HepG2 (cell line): ENCODE data around the gene CACHD1. TPM values are rescaled to one million over a fixed set of nuclear protein-coding genes. Genes with fewer than 3 reads are reported as not detected.
"Not testable (repeated sequence)": the region's sequence is repeated elsewhere in the genome, so short reads cannot be mapped to it uniquely, and the experiment has no call there.

Source experiments
- ATAC-seq: fragments of 200-7000 bp; cut with Tn5 transposase; 3 replicates; pipeline ENCODE4 v1.9.1; 2020; ENCODE audit warnings: mild to moderate bottlenecking, moderate library complexity
- BruUV-seq: library from RNA; stranded (reverse); fragments of 400-500 nt; replicated peaks from 2 replicates; lab custom pipeline; 2021; lab: Mats Ljungman, UMichigan
- CTCF ChIA-PET: fragments of 300-600 bp; formaldehyde crosslinking; extraction: SDS; loops from one replicate; lab custom pipeline; 2021; ENCODE audit warnings: low total read pairs, inconsistent platforms, low intra/inter-chr PET ratio; lab: Yijun Ruan, JAX
- POLR2A ChIA-PET: fragments of 350-600 bp; sonication (Branson Sonifier 250); formaldehyde crosslinking; loops from one replicate; lab custom pipeline; 2020; ENCODE audit warnings: antibody characterized with exemption, inconsistent platforms; lab: Yijun Ruan, JAX
- DNase-seq: peaks from one replicate; pipeline ENCODE4 v3.0.0-alpha.2; 2015; ENCODE audit warnings: low spot score
- FAIRE-seq: peaks from 3 replicates; lab custom pipeline; 2011; peaks lifted over from hg19 to GRCh38; lab: Jason Lieb, UNC
- H2AFZ ChIP-seq: one replicate; pipeline ENCODE4 v1.6.1; 2011; ENCODE audit warnings: low read length, inconsistent platforms
- H3K27ac ChIP-seq: fragments of 300-600 bp; 3 replicates; pipeline ENCODE4 v1.8.0; 2011; ENCODE audit warnings: mixed run types, mild to moderate bottlenecking, mixed read lengths, low read length, inconsistent platforms; ENCODE audit not compliant: insufficient read depth; ENCODE audit errors: extremely low read length
- H3K27me3 ChIP-seq, 2 experiments: fragments of 200-600 bp in 1 of 2; 2 replicates in 1 of 2; 3 replicates in 1 of 2; pipeline versions ENCODE4 v1.6.0 to v1.8.0; 2011; ENCODE audit warnings: low read length in 2 of 2, mild to moderate bottlenecking in 2 of 2, moderate library complexity in 2 of 2, inconsistent platforms in 1 of 2; ENCODE audit not compliant: insufficient read depth in 2 of 2, control insufficient read depth in 1 of 2
- H3K36me3 ChIP-seq, 2 experiments: fragments of 200-600 bp in 1 of 2; replicated peaks in 1 of 2; 2 replicates in 1 of 2; 3 replicates in 1 of 2; pipeline versions ENCODE4 v1.5.1 to v1.8.0; 2011; ENCODE audit warnings: low read length in 2 of 2, inconsistent platforms in 1 of 2; ENCODE audit not compliant: insufficient read depth in 2 of 2, control insufficient read depth in 1 of 2
- H3K4me1 ChIP-seq: 2 replicates; pipeline ENCODE4 v1.5.1; 2012; ENCODE audit warnings: low read length, inconsistent platforms; ENCODE audit not compliant: insufficient read depth
- H3K4me2 ChIP-seq: 2 replicates; pipeline ENCODE4 v1.6.0; 2011; ENCODE audit warnings: low read depth, low read length, inconsistent platforms
- H3K4me3 ChIP-seq, 3 experiments: fragments of 200-600 bp in 1 of 3; sonication (generic), shearing (Covaris generic) in 1 of 3; replicated peaks in 1 of 3; 2 replicates each; pipeline ENCODE4 v1.5.1; 2011 to 2016; ENCODE audit warnings: low read length in 3 of 3, inconsistent platforms in 2 of 3, low read depth in 2 of 3, mild to moderate bottlenecking in 2 of 3, control low read depth in 1 of 3, mixed read lengths in 1 of 3; ENCODE audit not compliant: insufficient read depth in 1 of 3
- H3K79me2 ChIP-seq: one replicate; pipeline ENCODE4 v1.6.1; 2011; ENCODE audit warnings: low read length, inconsistent platforms; ENCODE audit not compliant: insufficient read depth
- H3K9ac ChIP-seq: 2 replicates; pipeline ENCODE4 v1.6.0; 2011; ENCODE audit warnings: mild to moderate bottlenecking, low read depth, low read length, inconsistent platforms; ENCODE audit not compliant: insufficient read depth
- H3K9me3 ChIP-seq: 2 replicates; pipeline ENCODE4 v1.5.1; 2012; ENCODE audit warnings: mild to moderate bottlenecking, low read length
- H4K20me1 ChIP-seq: 2 replicates; pipeline ENCODE4 v1.6.0; 2011; ENCODE audit warnings: inconsistent platforms, mild to moderate bottlenecking, low read length, moderate library complexity; ENCODE audit not compliant: insufficient read depth
- ATF7-NPFF ChIP-seq: sonication (generic); formaldehyde crosslinking; IDR thresholded peaks from 2 replicates; pipeline ENCODE4 v1.8.1; 2023; ENCODE audit warnings: mild to moderate bottlenecking, low read depth, missing genetic modification reagents, moderate library complexity
- NCOA5 ChIP-seq: sonication (generic); formaldehyde crosslinking; IDR thresholded peaks from 2 replicates; pipeline ENCODE4 v1.4.0; 2020; ENCODE audit warnings: missing genetic modification reagents
- NFE2 ChIP-seq: sonication (generic); formaldehyde crosslinking; IDR thresholded peaks from 2 replicates; pipeline ENCODE4 v1.4.0; 2020; ENCODE audit warnings: missing genetic modification reagents
- SP1 ChIP-seq, 2 experiments: fragments of 450-650 bp in 1 of 2; sonication (generic) in 1 of 2; formaldehyde crosslinking in 1 of 2; IDR thresholded peaks; 2 replicates each; pipeline versions ENCODE4 v1.4.0 to v1.6.1; 2016 to 2020; ENCODE audit warnings: missing genetic modification reagents in 1 of 2
- ZFP1 ChIP-seq: IDR thresholded peaks from 2 replicates; pipeline ENCODE4 v1.6.1; 2016
- ZFP62 ChIP-seq: sonication (generic); formaldehyde crosslinking; IDR thresholded peaks from 2 replicates; pipeline ENCODE4 v1.4.0; 2020; ENCODE audit warnings: missing genetic modification reagents
- ZNF616 ChIP-seq: sonication (generic); formaldehyde crosslinking; IDR thresholded peaks from 2 replicates; pipeline ENCODE4 v1.5.0; 2020; ENCODE audit warnings: low read depth, mild to moderate bottlenecking, missing genetic modification reagents
- ZSCAN9 ChIP-seq: IDR thresholded peaks from 2 replicates; pipeline ENCODE4 v1.6.1; 2016; ENCODE audit warnings: borderline replicate concordance
- WGBS: methylation state at CpG from one replicate; pipeline ENCODE4 v1.1.6; 2017; ENCODE audit warnings: low lambda C conversion rate; 5-methylcytosine and 5-hydroxymethylcytosine counted together
- in situ Hi-C: cut with HindIII; loops from 2 replicates; pipeline ENCODE4 v1.10.0; 2017; ENCODE audit warnings: low pct_unique_long_range_greater_than_20kb; ENCODE audit not compliant: extremely low pct_ligation_motif_present
- intact Hi-C: fragments of 100-400 bp; cut with micrococcal nuclease; formaldehyde crosslinking; loops from one replicate; pipeline ENCODE4 v1.10.0; 2022; ENCODE audit not compliant: unreplicated experiment
- polyA plus RNA-seq, 8 experiments: library from polyadenylated mRNA; depleted of rRNA in 3 of 8; stranded (reverse) in 7 of 8; unstranded in 1 of 8; fragments of >200 nt; fragmentation: Illumina TruSeq in 4 of 8; extraction: Trizol in 4 of 8; gene quantifications; 2 replicates each; pipeline versions ENCODE4 v1.2.1 to v1.2.3, GENCODE V29; 2011 to 2016; ENCODE audit warnings: low read depth in 4 of 8, missing spikeins in 1 of 8, mixed read lengths in 1 of 8; ENCODE audit not compliant: insufficient read depth in 1 of 8
- total RNA-seq, 5 experiments: library from RNA; depleted of rRNA; stranded (reverse); fragments of >200 nt; fragmentation: Illumina TruSeq; extraction: Trizol; gene quantifications; 2 replicates each; pipeline ENCODE4 v1.2.3, GENCODE V29; 2016; ENCODE audit warnings: low read depth in 1 of 5

Gene CACHD1
- total and polyA plus RNA-seq, 2 of the 13 experiments (the other 11 are each of a cell fraction or from before 2014, with no cell fraction given) = 0.11 TPM; not detected in 1

DNA sequence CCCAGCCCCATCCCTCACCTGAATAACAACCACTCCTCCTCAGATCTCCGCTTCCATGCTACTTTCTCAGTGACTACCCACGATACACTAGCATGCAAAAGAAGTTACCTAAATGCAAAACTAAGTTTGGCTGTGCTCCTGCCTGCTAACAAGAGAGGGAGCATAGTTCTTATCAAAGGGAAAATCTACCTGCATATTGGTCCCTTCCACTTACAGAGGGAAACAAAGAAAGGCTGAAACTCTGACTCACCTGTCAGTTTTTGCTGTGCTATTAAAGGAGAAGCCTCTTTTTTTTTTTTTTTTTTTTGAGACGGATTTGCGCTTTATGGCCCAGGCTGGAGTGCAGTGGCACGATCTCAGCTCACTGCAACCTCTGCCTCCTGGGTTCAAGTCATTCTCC is 231.1 kb downstream of the CACHD1 start:
- intact Hi-C loops = no loop called here
- no peaks in the 10 kb centered on the region for H3K4me1 ChIP-seq
- H3K27ac ChIP-seq = no peak overlapping the region
- CTCF ChIA-PET = no interaction called here
- H3K27me3 ChIP-seq = peaks cover 0 to 6% of the 10 kb centered on the region in 2 experiments; a peak in 2 of 5 replicates
- H3K9me3 ChIP-seq = no peaks in the 10 kb centered on the region
- no peaks in the 10 kb centered on the region for H3K79me2 ChIP-seq
- no peak for ATAC-seq
- H3K4me3 ChIP-seq = no peak overlapping the region
- no peak overlapping the region for H3K4me2 ChIP-seq
- no peak for FAIRE-seq
- TF ChIP-seq SP1 (IDR thresholded peaks at IDR 0.05) = no peak
- TF ChIP-seq SP1 (CRISPR knock-in tag; IDR thresholded peaks at IDR 0.05) = no peak
- no peak for TF ChIP-seq NFE2 (CRISPR knock-in tag)
- no peak for TF ChIP-seq ZSCAN9 (CRISPR knock-in tag)
- TF ChIP-seq, all 625 proteins: peak for 0
- H3K36me3 ChIP-seq = no peaks in the 10 kb centered on the region
- in situ Hi-C loops = no loop called here
- no peaks in the 10 kb centered on the region for H4K20me1 ChIP-seq
- no TSS peak for BruUV-seq
- WGBS = 46% methylated on average over 5 of the region's 5 CpGs
- no peak overlapping the region for H2AFZ ChIP-seq
- no peak overlapping the region for H3K9ac ChIP-seq
- POLR2A ChIA-PET = no interaction called here
- DNase-seq = no peak

DNA sequence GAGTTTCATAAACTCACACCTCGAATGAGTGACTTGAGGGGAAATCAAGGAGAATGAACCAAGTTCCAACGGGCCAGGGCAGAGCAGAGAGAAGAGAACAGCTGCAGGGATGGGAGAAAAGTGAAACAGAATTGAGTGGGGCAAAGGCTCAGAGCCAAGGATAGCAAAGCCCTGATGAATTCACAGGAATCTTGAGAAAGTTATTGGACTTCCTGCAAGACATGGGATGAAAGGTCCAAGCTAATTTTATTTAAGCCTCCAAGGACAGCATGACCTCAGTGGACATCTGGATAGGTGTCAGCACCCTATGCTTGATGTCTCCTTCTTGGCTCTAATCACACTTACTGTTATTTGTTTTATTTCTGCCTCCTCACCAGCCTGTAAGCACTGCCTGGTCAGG is 232.0 kb downstream of the CACHD1 start:
- Histone ChIP-seq H3K4me3 (no peak overlapping the region), H4K20me1 (no peaks in the 10 kb centered on the region), H3K36me3 (no peaks in the 10 kb centered on the region), H3K4me1 (no peaks in the 10 kb centered on the region), H3K9ac (no peak overlapping the region), H3K27ac (no peak overlapping the region)
- DNase-seq (no peak), FAIRE-seq (no peak)
- WGBS = 0% methylated on average over 2 of the region's 2 CpGs
- no TSS peak for BruUV-seq
- POLR2A ChIA-PET = no interaction called here
- TF ChIP-seq ATF7-NPFF (no peak), ZNF616 (CRISPR knock-in tag) (no peak), ZFP1 (no peak), ZFP62 (no peak), NCOA5 (CRISPR knock-in tag) (no peak)
- TF ChIP-seq, all 625 proteins: peak for 0
- Histone ChIP-seq H3K27me3 (peaks cover 0 to 6% of the 10 kb centered on the region in 2 experiments; a peak in 2 of 5 replicates), H3K4me2 (no peak overlapping the region), H3K79me2 (no peaks in the 10 kb centered on the region), H2AFZ (no peak overlapping the region), H3K9me3 (no peaks in the 10 kb centered on the region)
- intact Hi-C loops = no loop called here
- ATAC-seq = no peak
- CTCF ChIA-PET = no interaction called here
- in situ Hi-C loops = no loop called here

DNA sequence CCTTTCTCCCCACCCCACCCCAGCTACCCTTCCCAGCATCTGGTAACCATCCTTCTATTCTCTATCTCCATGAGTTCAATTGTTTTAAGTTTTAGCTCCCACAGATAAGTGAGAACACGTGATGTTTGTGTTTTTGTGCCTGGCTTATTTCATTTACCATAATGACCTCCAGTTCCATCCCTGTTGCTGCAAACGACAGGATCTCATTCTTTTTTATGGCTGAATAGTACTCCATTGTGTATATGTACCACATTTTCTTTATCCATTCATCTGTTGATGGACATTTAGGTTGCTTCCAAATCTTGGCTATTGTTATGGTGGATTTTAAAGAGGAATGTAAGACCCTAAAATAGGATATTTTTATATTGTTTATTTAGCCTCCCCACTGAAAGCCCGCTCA is 232.7 kb downstream of the CACHD1 start:
- whole genome bisulfite sequencing = 4% methylated on average over 3 of the region's 3 CpGs
- POLR2A ChIA-PET, DNase-seq, H2AFZ ChIP-seq, H3K9me3 ChIP-seq, H3K4me2 ChIP-seq, H4K20me1 ChIP-seq, H3K27me3 ChIP-seq, H3K36me3 ChIP-seq, CTCF ChIA-PET, H3K4me1 ChIP-seq, ATAC-seq, H3K79me2 ChIP-seq, H3K27ac ChIP-seq, intact Hi-C loops, BruUV-seq, FAIRE-seq, in situ Hi-C loops, H3K9ac ChIP-seq, H3K4me3 ChIP-seq: not testable (repeated sequence)
